GM18520 (cell line): ENCODE data around the gene CACNG8.
"Not testable (repeated sequence)": the region's sequence is repeated elsewhere in the genome, so short reads cannot be mapped to it uniquely, and the experiment has no call there.

ENCODE experiments used
- ATAC-seq: cut with Tn5 transposase; IDR thresholded peaks from one replicate; pipeline ENCODE4 v1.9.1; 2021; ENCODE audit not compliant: unreplicated experiment

The CACNG8 gene

DNA sequence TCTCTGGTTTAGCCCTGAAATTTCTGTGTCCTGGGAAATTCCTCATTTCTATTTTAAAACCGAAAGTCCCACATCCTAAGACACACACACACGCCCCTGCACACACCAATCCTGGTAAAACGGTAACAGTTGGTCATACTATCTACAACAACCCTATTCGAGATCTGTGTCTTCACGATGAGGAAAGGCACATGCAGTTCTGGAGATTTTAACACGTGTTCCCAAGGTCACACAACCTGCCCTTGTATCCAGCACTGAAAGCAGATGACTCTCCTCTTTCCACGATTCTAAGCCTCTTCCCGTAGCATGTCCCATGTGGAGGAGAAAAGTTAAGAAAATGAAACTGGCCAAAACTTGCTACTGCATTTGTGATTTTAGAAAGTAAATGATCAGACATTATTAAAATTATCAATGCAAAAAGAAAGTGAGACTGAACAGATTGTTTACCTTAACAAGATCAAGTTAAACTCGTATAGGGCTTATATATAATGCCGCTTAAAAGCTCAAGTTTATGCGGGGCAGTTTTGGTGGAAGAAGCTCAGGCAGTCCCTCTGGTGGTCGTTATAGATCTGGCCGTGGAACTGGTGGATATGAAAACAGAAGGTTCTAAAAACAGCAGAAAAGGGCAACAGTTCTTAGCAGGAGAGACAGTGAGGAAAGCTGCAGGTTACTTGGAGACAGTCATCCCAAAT is 68.3 kb downstream of the CACNG8 start:
- no peak for ATAC-seq

DNA sequence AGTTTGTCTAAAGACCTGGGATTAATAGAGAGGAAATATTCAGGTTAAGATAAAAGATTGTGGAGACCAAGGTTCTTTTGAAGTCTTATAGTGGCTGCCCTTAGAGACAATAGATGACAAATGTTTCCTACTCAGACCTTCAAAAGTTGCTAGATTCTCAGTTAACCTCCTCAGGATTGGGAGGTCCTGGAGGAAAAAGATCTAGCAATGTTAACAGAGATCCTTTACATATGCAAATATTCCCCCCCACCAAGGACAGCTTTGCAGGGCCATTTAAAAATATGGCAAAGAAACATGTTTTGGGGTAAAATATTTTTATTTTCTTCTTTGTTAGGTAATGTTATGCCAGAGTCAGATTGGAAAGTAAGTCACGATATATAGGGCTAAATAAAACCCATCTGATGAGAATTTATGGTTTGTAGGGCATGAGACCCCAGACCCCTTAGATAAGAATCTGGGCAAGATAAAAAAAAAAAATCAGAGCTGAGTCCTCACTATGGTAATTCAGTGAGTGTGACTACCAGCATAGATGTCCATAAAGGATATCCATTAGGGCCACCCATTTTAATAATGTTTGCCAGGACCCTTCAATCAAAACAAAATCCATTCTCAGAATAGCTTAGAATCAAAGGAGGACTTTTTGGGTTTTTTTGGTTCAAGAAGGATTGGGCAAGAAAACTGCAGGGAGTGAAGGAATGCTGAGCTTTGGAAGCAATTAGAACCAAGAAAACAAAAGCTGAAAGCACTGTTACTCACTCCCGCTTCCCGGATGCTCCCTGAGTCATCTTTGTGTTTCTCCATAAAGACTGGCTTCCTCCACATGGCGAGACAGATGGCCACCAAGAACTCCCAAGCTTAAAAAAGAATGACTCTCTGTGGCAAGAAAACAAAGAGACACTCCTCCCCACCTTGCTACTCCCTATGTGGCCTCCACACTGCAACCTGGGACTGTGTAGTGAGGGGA is 72.8 kb downstream of the CACNG8 start:
- ATAC-seq: no peak

DNA sequence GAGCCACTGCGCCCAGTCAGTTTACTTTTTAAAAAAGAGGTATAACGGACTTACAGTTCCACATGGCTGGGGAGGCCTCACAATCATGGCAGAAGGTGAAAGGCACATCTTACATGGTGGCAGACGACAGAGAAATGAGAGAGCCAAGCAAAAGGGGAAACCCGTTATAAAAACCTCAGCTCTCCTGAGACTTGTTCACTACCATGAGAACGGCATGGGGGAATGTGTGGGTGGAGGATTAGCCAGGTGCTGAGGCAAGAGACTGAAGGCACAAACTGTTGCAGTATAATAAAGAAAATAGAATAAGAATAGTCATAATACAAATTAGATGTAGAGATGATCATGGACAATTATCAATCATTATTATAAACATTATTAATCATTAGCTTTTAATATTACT is 73.8 kb downstream of the CACNG8 start:
- ATAC-seq: not testable (repeated sequence)
